ENCODE data around the gene LENEP.
A peak's percentile ranks its signal among the peaks of the same experiment; 100 is the strongest.

Gene LENEP

DNA sequence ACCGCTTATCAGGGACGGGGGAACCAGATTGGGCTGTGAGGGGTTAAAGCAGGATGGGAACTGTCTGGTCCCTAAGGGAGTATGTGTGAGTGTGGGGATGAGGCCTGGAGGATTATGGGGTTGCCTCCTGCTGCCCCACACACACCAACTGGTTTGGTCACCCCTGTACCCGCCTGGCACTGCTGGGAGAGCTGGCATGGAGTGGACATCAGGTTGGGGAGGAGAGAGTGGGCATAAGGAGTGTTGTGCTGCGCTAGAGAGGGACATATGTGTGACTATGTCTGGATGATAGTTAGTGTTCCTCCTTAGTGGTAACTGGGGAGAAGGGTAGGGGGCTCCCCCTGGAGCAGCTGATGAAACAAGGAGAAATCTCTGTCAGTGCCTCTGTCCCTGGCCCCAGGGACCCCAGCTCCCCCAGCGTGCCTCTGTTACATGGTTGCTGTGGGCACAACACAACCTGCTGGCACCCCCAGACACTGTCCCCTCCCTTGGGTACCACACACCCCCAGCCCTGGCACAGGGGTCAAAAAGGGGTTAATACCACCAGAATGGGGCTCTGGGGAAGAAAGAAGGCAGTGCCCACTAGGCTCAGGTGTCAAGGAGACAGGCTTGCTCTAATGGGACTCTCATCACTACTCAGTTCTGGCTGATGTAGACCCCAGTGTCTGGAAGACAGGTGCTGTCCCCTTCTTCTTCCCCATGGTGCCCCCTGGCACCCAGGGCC lies 11.1 kb downstream of the LENEP start:
- Histone ChIP-seq H3K9ac (ENCODE audit: low read length) (peak overlapping the region; percentile 65), H3K4me1 (ENCODE audit: control insufficient read depth, low read depth, low read length) (peaks cover 26% of the 10 kb centered on the region), H3K4me3 (ENCODE audit: low read length) (peak overlapping the region; percentile 84)

DNA sequence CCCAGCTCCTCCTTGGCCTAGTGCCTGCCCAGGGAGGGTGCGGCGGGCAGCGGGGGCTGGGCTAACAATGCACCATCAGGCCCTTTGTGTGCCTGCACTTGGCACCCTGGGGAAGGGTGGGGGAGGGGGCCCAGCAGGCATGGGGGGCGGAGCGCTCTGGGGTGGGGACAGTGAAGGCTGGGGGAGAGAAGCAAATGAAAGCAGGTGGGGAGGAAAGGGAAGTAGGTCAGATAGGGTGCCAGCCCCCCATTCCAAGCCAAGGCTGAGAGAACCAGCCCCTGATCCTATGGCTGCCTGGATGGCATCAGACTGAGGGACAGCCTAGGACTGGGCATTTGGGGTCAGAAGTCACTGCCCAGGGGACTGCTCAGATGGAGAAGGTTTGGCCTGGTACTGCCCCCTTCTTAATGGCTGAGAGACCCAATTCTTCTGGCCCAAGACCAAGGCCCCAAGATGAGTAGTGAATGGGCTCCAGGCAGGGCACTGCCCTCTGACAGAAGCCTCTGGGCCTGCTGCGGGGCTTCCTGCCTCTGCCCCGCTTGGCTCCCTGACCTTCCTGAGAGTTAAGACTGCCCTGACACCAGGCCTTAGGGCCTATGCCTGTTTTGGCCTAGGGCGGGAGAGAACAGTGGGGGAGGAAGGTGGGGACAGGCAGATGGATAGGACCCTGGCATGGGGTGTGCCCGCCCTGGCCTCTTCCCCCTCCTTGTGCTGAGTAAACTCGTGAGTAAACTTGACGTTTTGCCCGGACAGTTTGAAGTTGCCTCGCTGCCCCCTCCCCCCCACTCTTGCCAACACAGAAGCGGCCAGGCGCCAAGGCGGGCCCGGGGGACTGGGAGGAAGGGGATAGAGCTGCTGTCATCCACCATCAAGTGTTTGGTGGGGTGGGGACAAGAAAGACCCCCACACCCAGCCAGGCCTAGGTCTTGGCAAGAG lies 12.0 kb downstream of the LENEP start:
- no peaks in the 10 kb centered on the region for H3K27me3 ChIP-seq (ENCODE audit: control insufficient read depth, insufficient read depth, low read length)
- no peaks in the 10 kb centered on the region for H3K9me3 ChIP-seq (ENCODE audit: control insufficient read depth, low read depth, low read length)
- H3K27ac ChIP-seq (ENCODE audit: low read length): no peak overlapping the region
- H3K36me3 ChIP-seq (ENCODE audit: control insufficient read depth, low read depth, low read length): no peaks in the 10 kb centered on the region
- peak overlapping the region; percentile 84 for H3K4me3 ChIP-seq (ENCODE audit: low read length)
- peaks cover 23% of the 10 kb centered on the region for H3K4me1 ChIP-seq (ENCODE audit: control insufficient read depth, low read depth, low read length)
- peak overlapping the region; percentile 65 for H3K9ac ChIP-seq (ENCODE audit: low read length)

More for the DNA sequence above, 11.1 kb downstream of the LENEP start:
- no peaks in the 10 kb centered on the region for H3K36me3 ChIP-seq (ENCODE audit: control insufficient read depth, low read depth, low read length)
- H3K27me3 ChIP-seq (ENCODE audit: control insufficient read depth, insufficient read depth, low read length): no peaks in the 10 kb centered on the region
- no peak overlapping the region for H3K27ac ChIP-seq (ENCODE audit: low read length)
- no peaks in the 10 kb centered on the region for H3K9me3 ChIP-seq (ENCODE audit: control insufficient read depth, low read depth, low read length)

DNA sequence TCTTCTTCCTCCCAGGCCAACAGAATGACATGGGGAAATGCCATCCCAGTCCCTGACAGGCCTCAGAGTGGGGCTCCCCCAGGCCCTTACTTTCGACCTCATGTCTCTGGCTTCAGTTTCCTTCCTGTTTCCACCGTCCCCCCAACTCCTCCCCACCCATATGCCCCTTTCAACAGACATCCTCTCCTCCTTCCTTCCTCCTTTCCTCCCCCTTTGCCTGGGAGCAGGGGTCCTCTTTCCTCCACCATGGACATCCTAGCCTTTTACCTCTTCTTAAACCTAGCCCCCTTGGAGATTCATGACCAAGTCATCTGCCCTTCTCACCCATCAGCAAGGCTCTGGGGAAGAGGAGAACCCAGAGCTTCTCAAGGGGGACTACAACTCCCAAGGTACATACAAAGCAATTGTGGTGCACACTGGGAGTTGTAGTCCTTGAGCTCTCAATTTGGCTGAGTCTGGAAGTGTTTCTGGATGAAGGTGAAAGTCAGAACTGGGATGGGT lies 13.3 kb downstream of the LENEP start:
- no peaks in the 10 kb centered on the region for H3K9me3 ChIP-seq (ENCODE audit: control insufficient read depth, low read depth, low read length)
- no peak overlapping the region for H3K27ac ChIP-seq (ENCODE audit: low read length)
- H3K4me1 ChIP-seq (ENCODE audit: control insufficient read depth, low read depth, low read length): peaks cover 23% of the 10 kb centered on the region
- H3K9ac ChIP-seq (ENCODE audit: low read length): no peak overlapping the region
- H3K27me3 ChIP-seq (ENCODE audit: control insufficient read depth, insufficient read depth, low read length): no peaks in the 10 kb centered on the region
- H3K36me3 ChIP-seq (ENCODE audit: control insufficient read depth, low read depth, low read length): no peaks in the 10 kb centered on the region
- no peak overlapping the region for H3K4me3 ChIP-seq (ENCODE audit: low read length)

DNA sequence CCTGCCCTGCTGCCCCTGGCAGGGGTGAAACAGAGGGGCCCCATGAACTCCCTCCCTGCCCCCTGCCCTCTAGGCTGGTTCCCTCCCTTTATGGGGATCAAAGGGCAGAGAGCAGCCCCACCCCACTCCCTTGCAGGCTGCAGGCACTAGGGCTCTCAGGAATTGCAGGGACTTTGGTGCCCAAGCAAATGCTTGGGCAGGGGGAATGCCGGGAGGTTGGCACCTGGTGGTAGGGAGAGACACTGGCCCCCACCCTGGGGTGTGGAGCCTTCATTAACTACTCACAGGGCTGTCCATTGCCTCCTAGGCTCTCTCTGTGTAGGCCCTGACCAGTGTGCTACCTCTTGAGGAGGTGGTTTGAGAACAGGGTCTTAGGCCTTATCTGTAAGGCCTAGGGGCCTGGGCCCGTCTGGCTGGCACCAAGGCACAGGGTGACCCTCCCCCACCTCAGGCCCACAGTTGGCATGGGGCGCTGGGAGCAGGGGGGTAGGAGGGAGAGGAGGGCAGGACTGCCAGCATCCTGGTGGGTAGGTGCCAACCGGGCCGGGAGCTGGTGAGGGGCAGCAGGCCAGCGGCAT lies 14.0 kb downstream of the LENEP start:
- Histone ChIP-seq H3K27ac (ENCODE audit: low read length) (no peak overlapping the region), H3K9ac (ENCODE audit: low read length) (no peak overlapping the region)

DNA sequence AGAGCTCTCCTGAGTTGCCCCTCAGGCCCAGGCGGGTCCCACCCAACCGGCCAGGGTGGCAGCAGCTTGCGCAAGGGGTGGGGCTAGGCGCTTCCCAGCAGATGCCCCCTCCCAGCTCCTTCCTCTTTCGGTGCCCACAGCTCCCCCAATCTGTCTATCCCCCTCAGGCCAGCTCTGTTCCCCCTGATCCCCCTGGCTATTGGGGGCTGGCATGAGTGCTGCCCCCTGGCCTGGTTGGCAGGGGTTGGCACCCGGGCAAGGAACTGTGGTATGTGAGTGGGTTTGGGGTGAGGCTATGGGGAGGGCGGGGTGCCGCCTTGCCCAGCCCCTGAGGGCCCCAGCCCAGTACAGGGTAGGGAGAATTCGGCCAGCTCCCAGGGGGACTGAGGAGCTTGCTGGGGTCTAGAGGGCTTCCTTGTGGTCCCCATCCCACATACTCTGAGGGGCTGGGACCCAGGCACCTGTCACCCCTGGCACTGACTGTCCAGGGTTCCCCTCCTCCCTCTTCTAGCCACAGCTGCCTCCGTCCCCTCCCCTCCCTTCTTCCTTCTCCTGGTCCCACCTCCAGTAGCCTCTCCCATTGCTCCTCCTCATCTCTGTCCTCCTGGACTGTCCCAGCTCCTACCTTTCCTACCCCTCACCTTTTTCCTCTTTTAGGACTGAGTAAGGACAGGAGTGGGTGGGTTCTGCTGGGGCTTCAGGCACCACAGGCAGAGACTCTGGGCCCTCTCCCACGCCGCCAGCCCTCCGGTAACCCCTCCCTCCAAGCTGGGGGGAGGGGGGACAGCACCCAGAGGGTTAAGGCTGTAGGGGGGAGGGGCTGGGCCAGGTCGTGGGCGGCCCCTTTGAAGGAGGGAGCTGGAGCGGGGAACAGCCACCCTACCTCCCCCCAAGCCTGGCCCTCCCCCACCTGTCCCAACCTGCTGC lies 14.9 kb downstream of the LENEP start:
- Histone ChIP-seq H3K9me3 (ENCODE audit: control insufficient read depth, low read depth, low read length) (no peaks in the 10 kb centered on the region), H3K27ac (ENCODE audit: low read length) (no peak overlapping the region), H3K4me3 (ENCODE audit: low read length) (peak overlapping the region; percentile 17)

More for the DNA sequence above, 14.0 kb downstream of the LENEP start:
- Histone ChIP-seq H3K36me3 (ENCODE audit: control insufficient read depth, low read depth, low read length) (no peaks in the 10 kb centered on the region), H3K4me3 (ENCODE audit: low read length) (no peak overlapping the region), H3K9me3 (ENCODE audit: control insufficient read depth, low read depth, low read length) (no peaks in the 10 kb centered on the region), H3K27me3 (ENCODE audit: control insufficient read depth, insufficient read depth, low read length) (no peaks in the 10 kb centered on the region), H3K4me1 (ENCODE audit: control insufficient read depth, low read depth, low read length) (peaks cover 27% of the 10 kb centered on the region)

DNA sequence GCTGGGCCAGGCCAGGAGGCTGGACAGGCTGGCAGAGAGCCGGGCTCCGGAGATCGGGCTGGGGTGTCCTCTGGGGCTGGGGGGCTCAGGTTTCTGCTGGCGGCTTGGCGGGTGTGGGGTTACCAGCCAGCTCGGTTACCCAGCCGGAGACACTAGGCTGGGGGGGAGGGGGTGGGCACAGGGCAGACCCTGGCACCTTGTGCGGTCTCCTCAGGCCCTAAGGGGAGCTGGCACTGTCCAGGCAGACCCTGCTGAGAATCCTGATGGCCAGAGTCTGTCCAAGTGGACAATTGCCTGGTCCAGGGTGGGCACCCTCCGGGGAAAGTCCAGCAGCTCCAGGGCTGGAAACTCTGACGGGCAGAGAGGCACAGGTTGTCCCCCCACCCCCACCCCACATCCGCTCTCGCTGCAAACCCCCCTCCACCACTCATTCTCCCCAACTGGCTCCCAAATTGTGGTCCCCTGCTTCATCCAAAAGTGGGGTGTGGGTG lies 15.9 kb downstream of the LENEP start:
- no peak overlapping the region for H3K4me3 ChIP-seq (ENCODE audit: low read length)
- H3K9ac ChIP-seq (ENCODE audit: low read length): no peak overlapping the region
- H3K4me1 ChIP-seq (ENCODE audit: control insufficient read depth, low read depth, low read length): peaks cover 37% of the 10 kb centered on the region
- H3K27me3 ChIP-seq (ENCODE audit: control insufficient read depth, insufficient read depth, low read length): no peaks in the 10 kb centered on the region
- H3K36me3 ChIP-seq (ENCODE audit: control insufficient read depth, low read depth, low read length): no peaks in the 10 kb centered on the region
- no peaks in the 10 kb centered on the region for H3K9me3 ChIP-seq (ENCODE audit: control insufficient read depth, low read depth, low read length)
- no peak overlapping the region for H3K27ac ChIP-seq (ENCODE audit: low read length)

More for the DNA sequence above, 14.9 kb downstream of the LENEP start:
- Histone ChIP-seq H3K27me3 (ENCODE audit: control insufficient read depth, insufficient read depth, low read length) (no peaks in the 10 kb centered on the region), H3K36me3 (ENCODE audit: control insufficient read depth, low read depth, low read length) (no peaks in the 10 kb centered on the region), H3K9ac (ENCODE audit: low read length) (no peak overlapping the region), H3K4me1 (ENCODE audit: control insufficient read depth, low read depth, low read length) (peaks cover 36% of the 10 kb centered on the region)

DNA sequence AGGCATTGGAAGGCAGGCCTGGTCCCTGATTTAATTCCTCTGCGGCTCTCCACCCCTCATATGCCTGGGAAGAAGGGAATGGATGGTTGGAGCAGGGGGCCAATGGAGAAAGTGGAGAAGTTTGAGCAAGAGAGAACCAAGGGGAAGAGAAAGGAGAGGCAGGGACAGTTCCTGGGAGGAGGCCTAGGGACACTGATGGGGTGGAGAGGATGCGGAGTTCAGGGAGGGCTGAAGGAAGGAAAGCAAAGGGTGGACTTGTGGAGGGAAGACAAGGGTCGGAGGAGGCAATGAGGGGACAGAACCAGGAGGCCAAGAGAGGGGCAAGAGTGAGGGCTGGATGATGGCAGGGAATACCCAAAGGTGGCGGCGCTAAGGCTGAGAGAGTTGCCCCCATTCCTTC lies 16.4 kb downstream of the LENEP start:
- Histone ChIP-seq H3K4me3 (ENCODE audit: low read length) (no peak overlapping the region), H3K9me3 (ENCODE audit: control insufficient read depth, low read depth, low read length) (no peaks in the 10 kb centered on the region), H3K27ac (ENCODE audit: low read length) (no peak overlapping the region), H3K9ac (ENCODE audit: low read length) (no peak overlapping the region), H3K36me3 (ENCODE audit: control insufficient read depth, low read depth, low read length) (peaks cover 3% of the 10 kb centered on the region), H3K27me3 (ENCODE audit: control insufficient read depth, insufficient read depth, low read length) (no peaks in the 10 kb centered on the region), H3K4me1 (ENCODE audit: control insufficient read depth, low read depth, low read length) (peaks cover 32% of the 10 kb centered on the region)

DNA sequence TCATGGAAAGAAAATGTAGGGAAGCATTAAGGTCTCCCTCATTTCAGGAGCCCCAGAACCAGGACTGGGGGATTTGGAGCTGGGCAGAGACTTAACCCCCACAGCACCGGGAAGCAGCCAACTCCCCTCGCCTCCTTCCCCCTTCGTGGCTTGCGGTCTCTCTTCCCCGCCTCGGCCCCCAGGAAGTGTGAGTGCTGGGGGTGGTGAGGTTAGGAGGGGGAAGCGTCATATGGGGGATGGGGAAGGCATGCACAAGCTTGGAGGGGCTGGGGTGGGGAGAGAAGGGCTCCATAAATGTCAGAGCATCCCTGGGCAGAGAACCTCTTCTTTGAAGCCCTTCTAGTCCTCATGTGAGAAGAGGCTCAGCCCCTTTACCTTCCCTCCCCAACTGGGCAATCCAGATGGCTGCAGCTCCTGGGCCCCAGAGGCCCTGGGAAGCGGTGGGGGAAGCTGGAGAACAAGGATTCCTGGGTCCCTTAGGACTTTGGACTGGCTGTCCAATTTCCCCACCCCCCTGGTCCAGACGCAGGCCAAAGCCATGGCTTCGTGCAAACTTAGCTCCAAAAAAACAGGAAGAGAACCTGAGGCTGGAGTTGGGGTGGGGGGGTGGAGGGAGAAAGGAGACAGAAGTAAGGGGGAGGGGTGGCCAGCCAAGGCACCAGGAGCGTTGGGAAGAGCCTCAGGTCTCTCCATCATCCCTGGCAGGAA lies 17.0 kb downstream of the LENEP start:
- H3K4me3 ChIP-seq (ENCODE audit: low read length): no peak overlapping the region
- H3K9ac ChIP-seq (ENCODE audit: low read length): no peak overlapping the region
- H3K27ac ChIP-seq (ENCODE audit: low read length): no peak overlapping the region
- no peaks in the 10 kb centered on the region for H3K27me3 ChIP-seq (ENCODE audit: control insufficient read depth, insufficient read depth, low read length)
- H3K9me3 ChIP-seq (ENCODE audit: control insufficient read depth, low read depth, low read length): no peaks in the 10 kb centered on the region
- peaks cover 27% of the 10 kb centered on the region for H3K4me1 ChIP-seq (ENCODE audit: control insufficient read depth, low read depth, low read length)
- peaks cover 6% of the 10 kb centered on the region for H3K36me3 ChIP-seq (ENCODE audit: control insufficient read depth, low read depth, low read length)

DNA sequence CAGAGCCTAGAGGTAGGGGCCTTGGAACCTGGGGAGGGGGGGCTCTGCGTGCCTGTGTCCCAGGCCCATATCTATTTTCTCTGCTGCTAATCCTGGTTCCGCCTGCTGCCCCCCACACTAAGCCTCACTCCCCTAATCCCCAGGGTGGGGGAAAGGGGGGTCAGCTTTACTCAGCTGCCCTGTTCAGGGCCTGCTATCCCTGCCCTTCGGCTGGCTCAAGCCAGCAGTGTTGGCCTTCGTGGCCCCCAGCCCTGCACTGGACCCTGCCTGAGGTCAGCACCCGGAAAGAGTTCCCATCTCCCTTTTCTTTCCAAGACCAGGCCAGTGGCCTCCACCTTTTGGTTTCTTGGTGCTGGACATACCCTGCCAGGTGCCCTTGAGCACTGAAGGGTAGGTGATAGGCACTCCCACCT lies 17.6 kb downstream of the LENEP start:
- H3K36me3 ChIP-seq (ENCODE audit: control insufficient read depth, low read depth, low read length): peaks cover 10% of the 10 kb centered on the region

DNA sequence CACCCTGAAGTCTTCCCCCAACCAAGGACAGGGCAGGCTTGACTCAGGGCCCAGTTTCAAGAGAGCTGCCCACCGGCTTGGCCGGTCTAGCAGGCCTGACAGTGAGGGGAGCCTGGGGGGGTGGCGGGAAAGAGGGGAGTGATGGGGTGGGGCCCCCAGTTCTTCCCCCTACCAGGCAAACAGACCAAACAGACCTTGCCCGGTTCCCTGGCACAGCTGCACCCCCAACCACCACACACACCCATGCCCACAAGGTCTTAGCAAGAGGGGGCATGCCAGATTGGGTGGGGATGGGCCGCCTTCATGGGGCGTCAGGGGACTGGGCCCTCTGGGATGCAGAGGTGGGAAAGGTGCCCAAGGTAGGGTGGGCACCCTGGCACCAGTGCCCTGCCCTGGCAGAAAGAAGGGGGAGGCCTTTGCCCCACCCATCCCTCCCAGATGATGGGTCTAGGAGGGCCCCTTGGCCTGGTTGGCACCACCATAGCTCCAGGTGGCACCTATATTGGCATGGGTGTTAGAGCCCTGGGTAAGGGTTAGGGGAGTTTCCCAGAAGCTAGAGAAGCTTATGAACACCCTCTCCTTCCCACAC lies 18.1 kb downstream of the LENEP start:
- peaks cover 28% of the 10 kb centered on the region for H3K4me1 ChIP-seq (ENCODE audit: control insufficient read depth, low read depth, low read length)

More for the DNA sequence above, 17.6 kb downstream of the LENEP start:
- Histone ChIP-seq H3K4me3 (ENCODE audit: low read length) (no peak overlapping the region), H3K4me1 (ENCODE audit: control insufficient read depth, low read depth, low read length) (peaks cover 27% of the 10 kb centered on the region), H3K27ac (ENCODE audit: low read length) (no peak overlapping the region), H3K27me3 (ENCODE audit: control insufficient read depth, insufficient read depth, low read length) (no peaks in the 10 kb centered on the region), H3K9ac (ENCODE audit: low read length) (no peak overlapping the region), H3K9me3 (ENCODE audit: control insufficient read depth, low read depth, low read length) (no peaks in the 10 kb centered on the region)

More for the DNA sequence above, 18.1 kb downstream of the LENEP start:
- Histone ChIP-seq H3K27me3 (ENCODE audit: control insufficient read depth, insufficient read depth, low read length) (no peaks in the 10 kb centered on the region), H3K9ac (ENCODE audit: low read length) (no peak overlapping the region), H3K4me3 (ENCODE audit: low read length) (no peak overlapping the region), H3K27ac (ENCODE audit: low read length) (no peak overlapping the region), H3K36me3 (ENCODE audit: control insufficient read depth, low read depth, low read length) (peaks cover 10% of the 10 kb centered on the region), H3K9me3 (ENCODE audit: control insufficient read depth, low read depth, low read length) (no peaks in the 10 kb centered on the region)
